H1 (cell line): ENCODE measurements around the gene MBP. TPM values are rescaled to one million over a fixed set of nuclear protein-coding genes. Genes with fewer than 3 reads are reported as not detected.

Source experiments
- CTCF ChIA-PET: fragments of 300-600 bp; sonication (Branson Sonifier 250); formaldehyde crosslinking; loops from one replicate; lab custom pipeline; 2021; ENCODE audit not compliant: partially characterized antibody; lab: Charles Lee
- POLR2A ChIA-PET: fragments of 300-600 bp; sonication (Branson Sonifier 250); formaldehyde crosslinking; loops from one replicate; lab custom pipeline; 2021; ENCODE audit warnings: inconsistent platforms; ENCODE audit not compliant: partially characterized antibody; lab: Charles Lee
- DNase-seq, 2 experiments: peaks; one replicate each; pipeline versions ENCODE4 v3.0.0 to v3.0.0-alpha.2; 2010 to 2022; ENCODE audit warnings: low spot score in 2 of 2, low read depth in 1 of 2, mixed read lengths in 1 of 2
- FAIRE-seq: peaks from 2 replicates; lab custom pipeline; 2011; peaks lifted over from hg19 to GRCh38; lab: Jason Lieb, UNC
- H2AFZ ChIP-seq: 2 replicates; pipeline ENCODE4 v1.8.1; 2012; ENCODE audit warnings: low read length, inconsistent platforms
- H2AK5ac ChIP-seq: 2 replicates; pipeline ENCODE4 v1.6.1; 2013; ENCODE audit warnings: low read depth, low read length
- H2BK120ac ChIP-seq: replicated peaks from 2 replicates; pipeline ENCODE3; 2013; ENCODE audit warnings: low read depth, low read length, inconsistent platforms
- H2BK12ac ChIP-seq: 2 replicates; pipeline ENCODE4 v1.6.1; 2013; ENCODE audit warnings: low read depth, low read length
- H2BK15ac ChIP-seq: 2 replicates; pipeline ENCODE4 v1.6.1; 2013; ENCODE audit warnings: low read length
- H2BK20ac ChIP-seq: 2 replicates; pipeline ENCODE4 v1.6.1; 2013; ENCODE audit warnings: low read length
- H2BK5ac ChIP-seq: 2 replicates; pipeline ENCODE4 v1.6.1; 2013; ENCODE audit warnings: low read depth, low read length
- H3K14ac ChIP-seq: 2 replicates; pipeline ENCODE4 v1.6.1; 2013; ENCODE audit warnings: inconsistent platforms; ENCODE audit not compliant: insufficient read length
- H3K18ac ChIP-seq: 2 replicates; pipeline ENCODE4 v1.6.1; 2013; ENCODE audit warnings: low read length; ENCODE audit errors: extremely low read depth
- H3K23ac ChIP-seq: 2 replicates; pipeline ENCODE4 v1.6.1; 2013; ENCODE audit warnings: inconsistent platforms; ENCODE audit not compliant: insufficient read length
- H3K23me2 ChIP-seq: 2 replicates; pipeline ENCODE4 v1.6.1; 2013; ENCODE audit warnings: low read depth, low read length
- H3K27ac ChIP-seq: 2 replicates; pipeline ENCODE4 v1.6.1; 2011; ENCODE audit warnings: low read depth, low read length, inconsistent platforms
- H3K27me3 ChIP-seq, 4 experiments: replicated peaks in 1 of 4; 1 replicate in 1 of 4; 2 replicates in 3 of 4; pipeline versions ENCODE4 v1.6.1 to v1.8.1; 2011 to 2013; ENCODE audit warnings: low read length in 3 of 4, mild to moderate bottlenecking in 3 of 4, inconsistent platforms in 2 of 4, mixed read lengths in 2 of 4, moderate library complexity in 1 of 4; ENCODE audit not compliant: control insufficient read depth in 3 of 4, insufficient read depth in 3 of 4; ENCODE audit errors: extremely low read depth in 1 of 4
- H3K36me3 ChIP-seq, 4 experiments: 2 replicates each; pipeline versions ENCODE4 v1.6.1 to v1.8.1; 2011 to 2013; ENCODE audit warnings: mild to moderate bottlenecking in 4 of 4, low read length in 3 of 4, moderate library complexity in 2 of 4, control low read depth in 1 of 4, inconsistent platforms in 1 of 4; ENCODE audit not compliant: insufficient read depth in 4 of 4, control insufficient read depth in 2 of 4
- H3K4ac ChIP-seq: replicated peaks from 2 replicates; pipeline ENCODE3; 2013; ENCODE audit warnings: low read length, low read depth, mixed read lengths, inconsistent platforms; ENCODE audit not compliant: insufficient read length
- H3K4me1 ChIP-seq, 4 experiments: replicated peaks in 1 of 4; 1 replicate in 1 of 4; 2 replicates in 3 of 4; pipeline versions ENCODE4 v1.6.1 to v1.8.1; 2011 to 2013; ENCODE audit warnings: low read length in 3 of 4, inconsistent platforms in 2 of 4, mixed read lengths in 1 of 4; ENCODE audit not compliant: insufficient read depth in 4 of 4, control insufficient read depth in 3 of 4
- H3K4me2 ChIP-seq, 2 experiments: 2 replicates each; pipeline versions ENCODE4 v1.6.1 to v1.8.1; 2011 to 2013; ENCODE audit warnings: low read depth in 2 of 2, low read length in 2 of 2, control low read depth in 1 of 2, inconsistent platforms in 1 of 2, mild to moderate bottlenecking in 1 of 2; ENCODE audit not compliant: insufficient read depth in 1 of 2
- H3K4me3 ChIP-seq, 4 experiments: fragments of 200-600, 300-600 bp in 1 of 4; sonication (generic), shearing (Covaris generic), sonication (Bioruptor Twin) in 1 of 4; 2 replicates each; pipeline versions ENCODE4 v1.5.1 to v1.8.1; 2011 to 2016; ENCODE audit warnings: low read length in 4 of 4, low read depth in 3 of 4, control low read depth in 2 of 4, inconsistent platforms in 2 of 4, mild to moderate bottlenecking in 2 of 4, mixed read lengths in 1 of 4, moderate library complexity in 1 of 4; ENCODE audit not compliant: insufficient read depth in 2 of 4; ENCODE audit errors: extremely low read depth in 1 of 4
- H3K56ac ChIP-seq: replicated peaks from 2 replicates; pipeline ENCODE3; 2013; ENCODE audit warnings: low read depth, mild to moderate bottlenecking, mixed read lengths, low read length, inconsistent platforms; ENCODE audit not compliant: insufficient read length
- H3K79me1 ChIP-seq: 2 replicates; pipeline ENCODE4 v1.6.1; 2013; ENCODE audit warnings: low read depth, low read length, control low read depth
- H3K79me2 ChIP-seq, 2 experiments: 2 replicates each; pipeline versions ENCODE4 v1.6.1 to v1.8.1; 2012 to 2013; ENCODE audit warnings: low read length in 2 of 2, mild to moderate bottlenecking in 2 of 2, inconsistent platforms in 1 of 2; ENCODE audit not compliant: insufficient read depth in 2 of 2, control insufficient read depth in 1 of 2
- H3K9ac ChIP-seq, 4 experiments: replicated peaks in 1 of 4; 1 replicate in 1 of 4; 2 replicates in 3 of 4; pipeline versions ENCODE4 v1.6.1 to v1.8.1; 2011 to 2013; ENCODE audit warnings: low read depth in 3 of 4, low read length in 3 of 4, control low read depth in 2 of 4, mild to moderate bottlenecking in 2 of 4, moderate library complexity in 2 of 4, inconsistent platforms in 1 of 4; ENCODE audit errors: extremely low read depth in 1 of 4
- H3K9me3 ChIP-seq, 2 experiments: 2 replicates each; pipeline versions ENCODE4 v1.6.1 to v1.8.1; 2012 to 2013; ENCODE audit warnings: mild to moderate bottlenecking in 2 of 2, moderate library complexity in 2 of 2, control low read depth in 1 of 2, inconsistent platforms in 1 of 2, low read depth in 1 of 2, low read length in 1 of 2, mixed read lengths in 1 of 2; ENCODE audit not compliant: insufficient read depth in 2 of 2
- H4K20me1 ChIP-seq, 2 experiments: replicated peaks in 1 of 2; 2 replicates each; pipeline versions ENCODE3 to v1.8.1; 2011 to 2013; ENCODE audit warnings: inconsistent platforms in 2 of 2, low read length in 2 of 2, mild to moderate bottlenecking in 1 of 2; ENCODE audit not compliant: insufficient read depth in 2 of 2, control insufficient read depth in 1 of 2
- H4K5ac ChIP-seq: 2 replicates; pipeline ENCODE4 v1.6.1; 2013; ENCODE audit warnings: low read length, low read depth, mixed read lengths, inconsistent platforms; ENCODE audit not compliant: insufficient read length
- H4K8ac ChIP-seq: 2 replicates; pipeline ENCODE4 v1.8.0; 2013; ENCODE audit warnings: mild to moderate bottlenecking, moderate library complexity, low read length, inconsistent platforms; ENCODE audit not compliant: insufficient read depth; ENCODE audit errors: extremely low read depth
- H4K91ac ChIP-seq: replicated peaks from 2 replicates; pipeline ENCODE3; 2013; ENCODE audit warnings: low read length, mixed read lengths, inconsistent platforms; ENCODE audit not compliant: insufficient read length
- ASH2L ChIP-seq: fragments of 200-600, 300-600 bp; sonication (generic); IDR thresholded peaks from one replicate; pipeline ENCODE4 v1.7.1; 2017; ENCODE audit warnings: low read length
- BCL11A ChIP-seq, 2 experiments: IDR thresholded peaks; one replicate each; pipeline ENCODE4 v1.6.1; 2011; ENCODE audit warnings: low read depth in 2 of 2, low read length in 2 of 2, mild to moderate bottlenecking in 2 of 2
- EGR1 ChIP-seq: IDR thresholded peaks from 2 replicates; pipeline ENCODE4 v1.6.1; 2011; ENCODE audit warnings: low read depth, low read length, borderline replicate concordance
- EZH2 ChIP-seq: fragments of 200-600 bp; sonication (generic); IDR thresholded peaks from 2 replicates; pipeline ENCODE4 v1.7.1; 2012; ENCODE audit warnings: low read depth, mild to moderate bottlenecking, moderate library complexity, low read length, inconsistent platforms; ENCODE audit not compliant: severe bottlenecking
- GABPA ChIP-seq: IDR thresholded peaks from 2 replicates; pipeline ENCODE4 v1.6.1; 2011; ENCODE audit warnings: mild to moderate bottlenecking, low read length, moderate library complexity, borderline replicate concordance; ENCODE audit not compliant: insufficient read depth
- HDAC6 ChIP-seq: IDR thresholded peaks from one replicate; pipeline ENCODE4 v1.7.1; 2012; ENCODE audit warnings: low read depth, mild to moderate bottlenecking, inconsistent platforms, low read length, moderate library complexity
- KDM4A ChIP-seq: IDR thresholded peaks from one replicate; pipeline ENCODE4 v1.7.1; 2012; ENCODE audit warnings: low read depth, mild to moderate bottlenecking, moderate library complexity, low read length, inconsistent platforms; ENCODE audit not compliant: severe bottlenecking
- MAFK ChIP-seq: IDR thresholded peaks from 2 replicates; pipeline ENCODE4 v1.6.1; 2012; ENCODE audit warnings: low read depth, mild to moderate bottlenecking, improper control_type of control experiment, low read length
- PHF8 ChIP-seq: fragments of 200-600 bp; sonication (generic); conservative IDR thresholded peaks from 2 replicates; pipeline ENCODE4 v1.7.1; 2012; ENCODE audit warnings: low read depth, mild to moderate bottlenecking, inconsistent platforms, low read length, moderate library complexity
- POLR2AphosphoS5 ChIP-seq: IDR thresholded peaks from 2 replicates; pipeline ENCODE4 v1.6.1; 2011; ENCODE audit warnings: low read depth, low read length
- RBBP5 ChIP-seq: IDR thresholded peaks from 2 replicates; pipeline ENCODE4 v1.7.1; 2012; ENCODE audit warnings: low read depth, mild to moderate bottlenecking, inconsistent platforms, low read length, moderate library complexity, borderline replicate concordance
- WGBS, 2 experiments: shearing (Covaris generic) in 1 of 2; methylation state at CpG; one replicate each; pipeline versions ENCODE4 v1.1.6 to v1.1.7; 2013 to 2015; ENCODE audit warnings: low lambda C conversion rate in 2 of 2, mixed read lengths in 2 of 2, inconsistent platforms in 1 of 2, low coverage in 1 of 2, missing lambda C conversion rate in 1 of 2; ENCODE audit not compliant: insufficient replicate concordance in 2 of 2, insufficient coverage in 1 of 2, insufficient read length in 1 of 2; ENCODE audit errors: extremely low coverage in 1 of 2, missing lambda C conversion rate in 1 of 2; 5-methylcytosine and 5-hydroxymethylcytosine counted together
- polyA plus RNA-seq, 7 experiments: library from polyadenylated mRNA; depleted of rRNA in 3 of 7; stranded (reverse) in 5 of 7; unstranded in 2 of 7; fragments of >200 nt in 5 of 7; fragments of 200-250 nt in 2 of 7; gene quantifications; 1 replicate in 5 of 7; 2 replicates in 1 of 7; 4 replicates in 1 of 7; pipeline versions ENCODE4 v1.2.1 to v1.2.3, GENCODE V29; 2011 to 2013; ENCODE audit warnings: missing spikeins in 2 of 7, mixed read lengths in 2 of 7
- total RNA-seq: library from RNA; stranded (reverse); fragmentation: NEBNext Ultra II Directional; extraction: Animal tissue kit (Norgen Biotek cat#: 25700); gene quantifications from 2 replicates; pipeline ENCODE4 v1.2.1, GENCODE V29; 2021
- TF ChIP-seq, protein P1 (sequence below): IDR thresholded peaks from 2 replicates; pipeline ENCODE4 v1.6.1; 2012; ENCODE audit warnings: inconsistent platforms

MBP gene
- total and polyA plus RNA-seq, 2 of the 8 experiments (the other 6 are each of a cell fraction or from before 2014, with no cell fraction given), result 7.7 to 19.2 TPM

DNA sequence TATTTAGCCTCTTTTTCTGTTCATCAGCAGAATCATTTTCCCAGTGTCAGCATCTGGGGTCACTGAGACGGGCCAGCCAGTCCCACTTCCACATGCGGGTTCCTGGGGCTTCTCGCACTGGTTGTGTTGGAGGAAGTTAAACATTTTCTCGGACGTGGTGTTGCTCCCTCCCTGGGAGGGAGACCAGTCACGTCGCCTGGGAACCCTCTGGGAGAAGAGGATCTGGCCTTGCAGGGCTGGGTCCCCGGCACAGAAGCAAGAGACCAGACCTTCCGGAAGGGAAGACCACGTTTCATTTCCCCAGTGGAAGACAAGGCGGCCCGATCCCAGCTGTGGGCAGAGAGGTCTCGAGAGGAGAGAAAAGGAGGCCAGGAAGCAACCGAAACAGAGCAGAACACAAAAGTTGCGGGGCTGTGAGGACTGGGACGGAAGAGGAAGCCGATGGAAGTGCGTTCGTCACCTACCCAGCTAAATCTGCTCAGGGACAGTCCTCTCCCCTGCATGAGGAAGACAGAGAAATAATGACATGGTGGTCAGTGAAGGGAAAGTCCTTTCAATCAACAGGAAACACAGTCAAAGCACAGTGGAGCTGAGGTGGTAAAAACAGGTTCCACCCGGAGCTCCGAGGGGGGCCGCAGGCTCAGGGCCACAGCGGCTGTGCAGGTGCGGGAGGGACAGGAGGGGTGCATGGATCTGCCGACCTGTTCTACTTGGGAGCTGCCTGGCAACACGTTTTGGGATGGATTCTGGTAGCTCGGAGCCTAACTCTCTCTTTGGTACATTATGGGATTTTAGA lies 144.4 kb downstream of the MBP start:
- Histone ChIP-seq H3K79me2 (no peaks in the 10 kb centered on the region), H2BK15ac (no peak overlapping the region), H3K36me3 (no peaks in the 10 kb centered on the region), H3K4me1 (peaks cover 0 to 13% (median 7%) of the 10 kb centered on the region in 4 experiments; a peak in 5 of 7 replicates), H4K8ac (no peak overlapping the region), H3K9me3 (no peaks in the 10 kb centered on the region), H3K23me2 (no peaks in the 10 kb centered on the region), H2AFZ (no peak overlapping the region), H3K27ac (no peak overlapping the region), H2BK120ac (no peak overlapping the region), H3K14ac (no peak overlapping the region), H4K20me1 (no peaks in the 10 kb centered on the region), H3K4me2 (no peak overlapping the region), H3K23ac (no peak overlapping the region), H3K9ac (no peak overlapping the region), H3K27me3 (no peaks in the 10 kb centered on the region), H3K56ac (no peak overlapping the region), H2BK20ac (no peak overlapping the region), H2BK12ac (no peak overlapping the region), H3K4ac (no peak overlapping the region), H2AK5ac (no peak overlapping the region), H2BK5ac (peak overlapping the region; percentile 63; the same call in 1 of the 2 replicates), H4K5ac (no peak overlapping the region), H3K79me1 (no peaks in the 10 kb centered on the region), H3K18ac (no peak overlapping the region), H4K91ac (no peak overlapping the region), H3K4me3 (no peak overlapping the region)
- WGBS, 2 experiments, result 90% methylated on average over 26 of the region's 27 CpGs; no CpG with 5 or more reads in 1 of the 2 experiments
- DNase-seq (peak in 1 of 2 experiments; percentile 42), FAIRE-seq (no peak)
- ChIA-PET CTCF (interaction anchor here (1.1 to 2.3 kb wide), 4 partner anchors 11 to 714 kb away, joined by 3 to 19 read pairs (median 4); no protein-coding TSS in a partner anchor), POLR2A (no interaction called here)
- TF ChIP-seq HDAC6 (no peak), EZH2 (no peak), GABPA (no peak), RBBP5 (no peak), KDM4A (no peak), BCL11A (IDR thresholded peaks at IDR 0.05; ENCODE audit: low read depth in 2 of 2, low read length in 2 of 2) (no peak), MAFK (no peak), PHF8 (no peak), EGR1 (no peak), POLR2AphosphoS5 (no peak), ASH2L (no peak)
- TF ChIP-seq, protein P1, sequence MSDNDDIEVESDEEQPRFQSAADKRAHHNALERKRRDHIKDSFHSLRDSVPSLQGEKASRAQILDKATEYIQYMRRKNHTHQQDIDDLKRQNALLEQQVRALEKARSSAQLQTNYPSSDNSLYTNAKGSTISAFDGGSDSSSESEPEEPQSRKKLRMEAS, result no peak
